T-helper 2 cell treated with Interferon-gamma antibody and Interleukin-4, amounts not matched to agents 5 μg/mL and 100 μg/mL, for 36 hours (primary cell): ENCODE measurements around the gene ACTL7B.
"Not testable (repeated sequence)": the region's sequence is repeated elsewhere in the genome, so short reads cannot be mapped to it uniquely, and the experiment has no call there.

Experiments used
- DNase-seq: peaks from one replicate; pipeline ENCODE4 v3.0.0; 2021; ENCODE audit warnings: low spot score
- H3K27ac Mint-ChIP-seq: one replicate; pipeline ENCODE4 v1.8.0; 2021; ENCODE audit warnings: mild to moderate bottlenecking, mixed read lengths
- H3K27me3 Mint-ChIP-seq: one replicate; pipeline ENCODE4 v1.8.0; 2021; ENCODE audit warnings: low read depth, mixed read lengths
- H3K36me3 Mint-ChIP-seq: one replicate; pipeline ENCODE4 v1.8.0; 2021; ENCODE audit warnings: low read depth, mixed read lengths
- H3K4me1 Mint-ChIP-seq: one replicate; pipeline ENCODE4 v1.8.0; 2021; ENCODE audit warnings: low read depth, mixed read lengths
- H3K4me3 Mint-ChIP-seq: one replicate; pipeline ENCODE4 v1.8.0; 2022; ENCODE audit warnings: mild to moderate bottlenecking, moderate library complexity, mixed read lengths
- H3K9me3 Mint-ChIP-seq: one replicate; pipeline ENCODE4 v1.8.0; 2021; ENCODE audit warnings: mixed read lengths

Gene ACTL7B

GRCh38 chr9:108861464-108861863, 5.7 kb upstream of the ACTL7B start:
- DNase-seq, result no peak
- Mint-ChIP-seq H3K27ac (no peak overlapping the region), H3K27me3 (no peaks in the 10 kb centered on the region), H3K4me1 (no peaks in the 10 kb centered on the region), H3K9me3 (no peaks in the 10 kb centered on the region), H3K36me3 (no peaks in the 10 kb centered on the region), H3K4me3 (no peak overlapping the region)

- Mint-ChIP-seq H3K27me3 (no peaks in the 10 kb centered on the region), H3K36me3 (no peaks in the 10 kb centered on the region), H3K4me3 (no peak overlapping the region), H3K27ac (no peak overlapping the region), H3K4me1 (no peaks in the 10 kb centered on the region), H3K9me3 (no peaks in the 10 kb centered on the region)
- DNase-seq, result no peak
Measured at GRCh38 chr9:108860764-108861163, 5.0 kb upstream of the ACTL7B start.

GRCh38 chr9:108860354-108860753, 4.6 kb upstream of the ACTL7B start:
- Mint-ChIP-seq H3K27me3 (no peaks in the 10 kb centered on the region), H3K4me3 (no peak overlapping the region), H3K4me1 (no peaks in the 10 kb centered on the region), H3K27ac (no peak overlapping the region), H3K9me3 (no peaks in the 10 kb centered on the region), H3K36me3 (no peaks in the 10 kb centered on the region)
- no peak for DNase-seq

- no peak overlapping the region for H3K4me3 Mint-ChIP-seq
- H3K27ac Mint-ChIP-seq, result no peak overlapping the region
- no peaks in the 10 kb centered on the region for H3K9me3 Mint-ChIP-seq
- DNase-seq, result peak; percentile 9
- no peaks in the 10 kb centered on the region for H3K4me1 Mint-ChIP-seq
- H3K36me3 Mint-ChIP-seq, result no peaks in the 10 kb centered on the region
- H3K27me3 Mint-ChIP-seq, result no peaks in the 10 kb centered on the region
Measured at GRCh38 chr9:108859459-108860114, 3.8 kb upstream of the ACTL7B start.

- H3K27ac Mint-ChIP-seq, result no peak overlapping the region
- H3K4me3 Mint-ChIP-seq, result no peak overlapping the region
- H3K36me3 Mint-ChIP-seq, result no peaks in the 10 kb centered on the region
- no peaks in the 10 kb centered on the region for H3K9me3 Mint-ChIP-seq
- no peak for DNase-seq
- H3K4me1 Mint-ChIP-seq, result no peaks in the 10 kb centered on the region
- no peaks in the 10 kb centered on the region for H3K27me3 Mint-ChIP-seq
Measured at GRCh38 chr9:108857572-108857971, 1.8 kb upstream of the ACTL7B start.

GRCh38 chr9:108855529-108855886, 278 bp downstream of the ACTL7B start:
- H3K4me3 Mint-ChIP-seq, result no peak overlapping the region
- peaks cover 2% of the 10 kb centered on the region for H3K27me3 Mint-ChIP-seq
- H3K36me3 Mint-ChIP-seq, result no peaks in the 10 kb centered on the region
- no peak for DNase-seq
- no peak overlapping the region for H3K27ac Mint-ChIP-seq
- no peaks in the 10 kb centered on the region for H3K4me1 Mint-ChIP-seq
- H3K9me3 Mint-ChIP-seq, result no peaks in the 10 kb centered on the region

GRCh38 chr9:108854641-108855528, 901 bp downstream of the ACTL7B start:
- no peak overlapping the region for H3K27ac Mint-ChIP-seq
- H3K4me1 Mint-ChIP-seq, result no peaks in the 10 kb centered on the region
- H3K27me3 Mint-ChIP-seq, result peaks cover 4% of the 10 kb centered on the region
- DNase-seq, result no peak
- no peaks in the 10 kb centered on the region for H3K36me3 Mint-ChIP-seq
- H3K4me3 Mint-ChIP-seq, result no peak overlapping the region
- no peaks in the 10 kb centered on the region for H3K9me3 Mint-ChIP-seq

GRCh38 chr9:108854094-108854493, 1.7 kb downstream of the ACTL7B start:
- Mint-ChIP-seq H3K4me3 (no peak overlapping the region), H3K4me1 (no peaks in the 10 kb centered on the region), H3K36me3 (no peaks in the 10 kb centered on the region), H3K27ac (no peak overlapping the region), H3K9me3 (no peaks in the 10 kb centered on the region), H3K27me3 (peaks cover 4% of the 10 kb centered on the region)
- DNase-seq, result no peak

- no peak for DNase-seq
- Mint-ChIP-seq H3K4me1 (no peaks in the 10 kb centered on the region), H3K4me3 (no peak overlapping the region), H3K27ac (no peak overlapping the region), H3K36me3 (no peaks in the 10 kb centered on the region), H3K27me3 (peaks cover 4% of the 10 kb centered on the region), H3K9me3 (no peaks in the 10 kb centered on the region)
Measured at GRCh38 chr9:108852079-108852478, 3.7 kb downstream of the ACTL7B start.

GRCh38 chr9:108851138-108851537, 4.6 kb downstream of the ACTL7B start:
- no peak overlapping the region for H3K27ac Mint-ChIP-seq
- H3K27me3 Mint-ChIP-seq, result peaks cover 4% of the 10 kb centered on the region
- no peaks in the 10 kb centered on the region for H3K9me3 Mint-ChIP-seq
- no peak overlapping the region for H3K4me3 Mint-ChIP-seq
- no peaks in the 10 kb centered on the region for H3K36me3 Mint-ChIP-seq
- no peak for DNase-seq
- H3K4me1 Mint-ChIP-seq, result no peaks in the 10 kb centered on the region

GRCh38 chr9:108850293-108850897, 5.4 kb downstream of the ACTL7B start:
- no peak for DNase-seq
- Mint-ChIP-seq H3K4me1 (no peaks in the 10 kb centered on the region), H3K27me3 (peaks cover 4% of the 10 kb centered on the region), H3K36me3 (no peaks in the 10 kb centered on the region), H3K27ac (no peak overlapping the region), H3K9me3 (no peaks in the 10 kb centered on the region), H3K4me3 (no peak overlapping the region)

GRCh38 chr9:108848296-108848695, 7.5 kb downstream of the ACTL7B start:
- H3K4me3 Mint-ChIP-seq, H3K9me3 Mint-ChIP-seq, H3K27ac Mint-ChIP-seq, H3K27me3 Mint-ChIP-seq, H3K4me1 Mint-ChIP-seq, H3K36me3 Mint-ChIP-seq, DNase-seq: not testable (repeated sequence)

GRCh38 chr9:108845947-108846346, 9.8 kb downstream of the ACTL7B start:
- Mint-ChIP-seq H3K4me3 (no peak overlapping the region), H3K4me1 (peaks cover 5% of the 10 kb centered on the region), H3K36me3 (no peaks in the 10 kb centered on the region), H3K27me3 (peaks cover 2% of the 10 kb centered on the region), H3K9me3 (no peaks in the 10 kb centered on the region), H3K27ac (no peak overlapping the region)
- DNase-seq, result no peak

- no peak overlapping the region for H3K27ac Mint-ChIP-seq
- peaks cover 5% of the 10 kb centered on the region for H3K4me1 Mint-ChIP-seq
- H3K4me3 Mint-ChIP-seq, result no peak overlapping the region
- peaks cover 2% of the 10 kb centered on the region for H3K27me3 Mint-ChIP-seq
- DNase-seq, result no peak
- no peaks in the 10 kb centered on the region for H3K9me3 Mint-ChIP-seq
- H3K36me3 Mint-ChIP-seq, result no peaks in the 10 kb centered on the region
Measured at GRCh38 chr9:108845507-108845906, 10.3 kb downstream of the ACTL7B start.
